SK-N-DZ (cell line): Measurements from ENCODE around the gene GRIN2A.

Source experiments
- DNase-seq: peaks from one replicate; pipeline ENCODE4 v3.0.0-alpha.2; 2015; ENCODE audit warnings: low spot score

Gene GRIN2A

DNA sequence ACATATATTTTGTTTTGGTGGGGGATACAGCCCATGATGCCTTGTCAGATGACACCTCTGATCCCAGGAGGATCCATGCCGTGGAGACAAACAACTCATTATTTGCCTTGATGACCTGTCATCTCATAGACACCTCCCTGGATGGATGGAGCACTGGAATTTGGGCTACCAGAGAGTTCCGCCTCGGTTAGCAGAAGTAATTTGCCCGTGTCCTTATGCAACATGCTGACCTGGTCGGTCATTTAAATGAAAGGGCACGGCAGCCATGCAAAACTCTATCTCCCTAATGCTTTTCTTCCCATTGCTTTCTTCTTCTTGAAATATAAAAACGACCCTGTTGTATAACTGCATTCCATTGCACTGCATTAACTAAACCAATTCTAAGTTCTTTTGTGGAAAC lies 145.3 kb downstream of the GRIN2A start:
- no peak for DNase-seq

DNA sequence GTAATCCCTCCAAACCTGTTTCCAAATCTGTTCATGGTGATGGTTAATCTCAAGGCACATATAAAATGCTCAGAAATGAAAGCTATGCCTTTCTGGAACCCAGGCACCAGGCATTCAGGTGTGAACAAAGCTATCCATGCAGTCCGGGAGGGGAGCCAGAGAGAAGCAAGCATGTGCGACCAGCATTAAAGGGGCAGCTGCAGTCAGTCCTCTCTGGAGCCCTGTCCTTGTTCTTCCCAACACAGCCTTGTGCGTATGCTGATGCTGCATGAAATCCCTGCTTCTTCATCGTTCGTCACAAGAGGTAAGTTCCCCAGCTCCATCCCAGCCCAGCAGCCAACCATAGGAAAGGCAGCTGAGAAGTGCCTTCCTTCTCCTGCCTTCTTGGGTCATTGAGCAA lies 148.7 kb downstream of the GRIN2A start:
- no peak for DNase-seq

DNA sequence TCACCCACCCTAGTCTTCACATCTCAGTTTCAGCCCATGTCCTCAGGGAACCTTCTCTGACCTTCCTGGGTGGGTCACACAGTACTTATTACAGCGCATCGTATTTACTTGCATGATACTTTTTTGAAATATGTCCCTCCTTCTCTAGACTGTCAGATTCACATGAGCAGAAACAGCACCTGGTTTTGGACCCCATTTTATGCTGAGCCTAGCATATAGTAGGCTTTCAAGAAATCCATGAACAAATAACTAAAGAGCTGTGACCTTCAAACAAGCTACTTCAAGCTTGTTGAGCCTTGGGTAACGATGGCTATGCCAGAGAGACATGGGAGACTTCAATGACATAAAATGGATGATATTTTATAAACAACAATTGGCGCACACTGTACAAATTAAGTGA lies 150.3 kb downstream of the GRIN2A start:
- DNase-seq, result no peak

DNA sequence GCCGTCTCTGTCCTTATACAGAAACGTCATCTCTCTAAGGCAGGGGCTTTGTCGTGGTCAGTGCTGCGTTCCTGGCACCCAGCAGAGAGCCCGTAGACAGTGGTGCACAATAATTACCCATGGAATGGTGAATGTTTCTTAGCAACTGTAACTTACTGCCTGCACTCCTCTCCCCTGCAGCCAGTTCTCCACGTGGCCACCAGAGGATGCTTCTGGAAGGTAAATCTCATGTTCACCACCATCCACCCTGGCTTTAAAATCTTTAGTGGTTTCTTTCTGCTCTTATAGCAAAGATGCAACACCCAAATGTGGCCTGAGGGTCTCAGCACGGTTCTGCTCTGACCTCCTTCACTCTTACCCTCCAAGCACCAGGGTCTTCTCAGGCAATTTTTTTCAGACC lies 150.8 kb downstream of the GRIN2A start:
- DNase-seq, result no peak

DNA sequence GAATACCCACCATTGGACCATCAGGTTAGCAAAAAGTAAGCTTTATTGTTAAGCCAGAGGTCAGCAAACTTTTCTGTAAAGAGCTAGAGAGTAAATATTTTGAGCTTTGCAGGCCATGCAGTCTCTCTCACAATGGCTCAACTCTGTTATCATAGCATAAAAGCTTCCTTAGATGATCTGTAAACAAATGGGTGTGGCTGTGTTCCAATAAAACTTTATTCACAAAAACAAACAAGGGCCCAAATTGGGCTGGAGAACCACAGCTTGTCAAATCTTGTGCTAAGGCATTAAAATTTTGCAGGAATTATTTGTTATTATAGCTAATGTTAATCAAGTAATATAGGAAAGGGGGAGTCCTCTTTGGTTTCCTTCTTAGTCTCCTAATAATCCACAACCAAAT lies 153.6 kb downstream of the GRIN2A start:
- no peak for DNase-seq

DNA sequence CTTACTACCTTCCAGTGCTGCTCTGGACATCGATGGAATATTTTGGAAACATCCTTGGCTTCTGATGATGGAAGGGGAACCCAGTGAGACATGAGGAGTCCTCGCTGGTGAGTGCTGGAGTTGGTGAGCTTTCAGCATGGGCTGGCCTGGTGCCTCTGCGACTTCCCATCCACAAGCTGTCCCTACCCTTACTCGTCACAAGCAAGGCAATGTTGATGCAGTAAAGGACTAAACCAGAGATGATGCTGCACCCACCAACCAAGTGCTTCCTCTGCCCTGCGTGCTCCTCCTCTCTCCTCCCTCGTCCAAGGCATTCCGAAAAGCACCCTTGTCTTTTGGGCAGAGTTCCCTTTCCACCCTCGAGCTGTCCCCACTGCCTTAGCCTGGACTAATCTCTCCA lies 154.7 kb downstream of the GRIN2A start:
- no peak for DNase-seq

DNA sequence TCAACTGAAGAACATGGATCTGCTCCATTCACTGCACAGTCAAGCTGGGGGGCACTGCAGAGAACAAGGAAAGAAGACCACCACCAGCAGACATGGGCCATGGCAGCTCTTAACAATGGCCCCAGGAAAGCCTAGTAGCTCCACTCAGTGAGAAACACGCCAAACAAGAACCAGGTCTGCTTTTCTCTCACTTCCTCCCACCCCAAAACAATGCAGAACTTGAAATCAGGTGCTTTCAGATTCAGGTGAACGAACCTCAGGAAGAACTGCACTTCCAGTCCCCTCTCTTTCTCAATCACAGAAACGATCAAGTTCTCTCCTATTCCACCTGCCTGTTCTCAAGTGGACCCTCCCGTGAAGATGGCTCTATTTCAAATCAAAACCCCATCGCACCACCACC lies 155.6 kb downstream of the GRIN2A start:
- DNase-seq, result no peak

DNA sequence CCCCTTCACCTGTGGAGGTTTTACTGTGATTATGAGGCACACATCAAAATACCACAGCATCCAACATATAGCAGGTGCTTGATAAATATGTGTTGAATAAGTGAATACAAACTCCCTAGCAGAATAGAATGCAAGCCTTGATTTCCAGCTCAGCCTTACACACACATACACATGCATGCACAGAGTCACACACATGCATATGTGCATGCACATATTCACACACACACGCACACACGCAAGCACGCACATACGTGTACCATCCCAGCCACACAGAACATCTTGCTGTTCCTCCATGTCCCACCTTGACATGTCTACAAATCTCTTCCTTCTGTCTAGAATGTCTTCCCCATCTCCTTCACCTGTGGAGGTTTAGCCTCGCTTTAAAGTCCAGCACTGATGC lies 160.1 kb downstream of the GRIN2A start:
- no peak for DNase-seq

DNA sequence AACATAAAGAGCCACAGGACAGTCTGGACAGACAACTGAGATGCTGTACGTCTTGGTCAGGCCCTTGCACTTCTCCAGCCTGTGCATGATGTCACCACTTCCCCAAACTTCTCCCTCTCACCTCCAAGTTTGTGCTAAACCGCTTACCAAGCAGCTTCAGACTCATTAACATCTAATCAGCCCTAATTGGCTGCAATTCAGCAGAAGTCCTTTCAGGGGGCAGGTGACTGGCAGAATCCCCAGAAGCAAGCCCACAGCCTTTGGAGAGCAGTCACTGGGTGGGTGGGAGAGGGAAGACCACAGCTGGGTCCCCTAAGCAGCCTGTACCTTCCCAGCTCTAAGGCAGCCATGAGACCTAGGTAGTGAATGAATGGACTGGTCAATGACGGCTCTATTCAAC lies 161.4 kb downstream of the GRIN2A start:
- DNase-seq, result no peak

DNA sequence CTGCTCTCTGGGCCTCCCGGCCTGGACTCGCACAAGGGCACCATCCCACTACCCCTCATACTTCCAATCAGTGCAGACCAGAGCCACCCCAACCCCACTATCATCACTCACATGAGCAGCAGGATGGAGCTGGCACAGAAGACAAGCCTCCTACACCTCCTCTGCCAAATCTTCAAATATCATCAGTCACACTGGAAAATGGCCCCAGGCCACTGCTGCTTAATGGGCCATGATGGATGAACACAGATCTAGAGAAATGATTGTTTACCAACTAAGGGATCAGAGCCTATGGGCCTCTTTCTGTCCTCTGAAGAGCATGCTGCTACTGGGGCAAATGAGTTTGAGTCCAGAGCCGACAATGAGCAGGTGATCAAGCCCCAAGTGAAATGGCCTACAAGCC lies 165.5 kb downstream of the GRIN2A start:
- DNase-seq, result no peak

DNA sequence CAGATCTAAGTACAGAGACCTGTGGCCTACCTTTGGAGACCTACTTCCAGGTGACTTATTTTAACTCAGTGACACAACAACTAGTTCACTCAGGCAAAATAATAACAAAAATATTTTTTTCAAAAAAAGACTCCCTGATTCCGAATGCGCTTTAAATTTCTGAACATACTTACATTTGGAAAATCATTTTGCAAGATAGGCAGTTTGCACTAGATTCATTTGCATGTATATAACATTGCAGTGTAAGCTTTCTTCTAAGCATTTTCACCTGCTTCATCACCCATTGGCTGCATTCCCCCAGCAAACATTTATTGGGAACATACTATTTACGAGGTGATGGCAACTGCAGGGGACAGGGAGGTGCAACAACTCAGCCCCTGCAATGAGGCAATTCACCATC lies 166.8 kb downstream of the GRIN2A start:
- no peak for DNase-seq

DNA sequence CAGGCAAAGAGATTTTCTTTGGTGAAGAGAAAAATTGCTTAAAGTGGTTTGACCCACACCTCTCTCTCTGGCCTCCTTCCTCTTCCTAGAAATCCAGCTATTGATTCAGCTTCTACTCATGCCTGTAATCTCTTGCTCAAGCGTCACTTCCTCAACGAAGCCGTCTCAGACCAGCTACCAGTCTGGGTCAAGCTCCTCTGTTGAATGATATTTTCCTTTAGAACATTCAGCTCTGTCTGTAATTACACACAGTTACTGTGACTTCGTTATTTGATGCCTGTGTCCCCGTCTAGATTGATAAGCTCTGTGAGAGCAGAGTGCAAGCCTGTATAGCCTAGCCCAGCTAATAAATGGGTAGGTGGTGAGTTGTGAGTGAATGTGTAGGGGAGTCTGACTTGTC lies 168.5 kb downstream of the GRIN2A start:
- DNase-seq, result no peak

DNA sequence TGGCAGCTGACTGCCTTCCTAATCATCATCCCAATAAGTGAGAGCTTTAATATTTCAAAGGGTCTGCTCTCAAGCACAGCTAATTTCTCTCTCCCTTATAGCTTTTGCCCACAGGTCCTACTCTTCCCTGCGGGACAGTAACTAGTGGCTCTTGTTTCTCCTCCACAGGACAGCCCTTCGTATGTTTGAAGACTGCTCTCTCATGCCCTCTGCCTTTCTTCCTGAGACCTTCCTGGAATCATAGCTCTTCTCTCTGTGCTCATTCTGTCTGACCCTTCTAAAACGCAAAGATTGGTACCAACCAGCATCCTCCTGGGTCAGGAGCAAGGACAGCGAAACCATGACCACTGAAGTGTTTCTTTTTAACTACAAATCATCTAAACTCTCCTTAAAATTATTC lies 168.9 kb downstream of the GRIN2A start:
- DNase-seq, result no peak

DNA sequence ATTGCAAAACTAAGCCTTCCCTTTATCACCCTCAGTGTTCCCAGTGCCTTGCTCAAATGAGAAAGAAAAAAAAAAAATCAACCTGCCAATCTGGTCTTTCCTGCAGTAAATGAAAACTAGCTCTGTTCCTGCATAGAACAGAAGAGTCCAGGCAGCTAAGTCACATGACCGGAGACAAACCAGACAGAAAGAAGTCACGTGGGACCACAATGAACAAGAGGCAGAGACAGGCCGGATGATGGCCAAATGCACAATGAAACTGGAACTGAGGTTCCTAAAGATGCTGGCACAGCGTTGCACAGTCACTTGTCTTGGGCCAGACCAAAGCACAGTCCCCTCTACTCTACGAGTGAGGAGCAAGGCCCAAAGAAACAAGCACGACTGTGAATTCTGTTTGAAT lies 172.5 kb downstream of the GRIN2A start:
- DNase-seq, result no peak

DNA sequence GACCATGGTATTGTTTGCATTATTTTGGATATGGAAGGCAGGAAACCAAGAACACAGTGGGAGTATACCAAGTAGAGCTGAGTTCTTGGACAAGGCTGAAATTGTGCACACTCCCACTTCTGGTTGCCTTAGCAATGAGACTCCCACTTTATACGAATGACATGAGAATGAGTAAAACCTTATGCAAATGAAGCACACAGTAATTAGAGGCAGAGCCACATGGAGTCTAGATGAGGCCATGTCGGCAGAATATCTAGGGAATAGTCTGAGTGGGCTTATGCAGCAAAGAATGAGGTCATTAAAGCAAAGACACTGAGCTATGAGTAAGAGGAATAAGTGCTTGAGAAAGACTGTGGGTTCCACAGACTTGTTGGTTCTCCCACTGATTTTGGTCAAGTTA lies 178.7 kb downstream of the GRIN2A start:
- no peak for DNase-seq

DNA sequence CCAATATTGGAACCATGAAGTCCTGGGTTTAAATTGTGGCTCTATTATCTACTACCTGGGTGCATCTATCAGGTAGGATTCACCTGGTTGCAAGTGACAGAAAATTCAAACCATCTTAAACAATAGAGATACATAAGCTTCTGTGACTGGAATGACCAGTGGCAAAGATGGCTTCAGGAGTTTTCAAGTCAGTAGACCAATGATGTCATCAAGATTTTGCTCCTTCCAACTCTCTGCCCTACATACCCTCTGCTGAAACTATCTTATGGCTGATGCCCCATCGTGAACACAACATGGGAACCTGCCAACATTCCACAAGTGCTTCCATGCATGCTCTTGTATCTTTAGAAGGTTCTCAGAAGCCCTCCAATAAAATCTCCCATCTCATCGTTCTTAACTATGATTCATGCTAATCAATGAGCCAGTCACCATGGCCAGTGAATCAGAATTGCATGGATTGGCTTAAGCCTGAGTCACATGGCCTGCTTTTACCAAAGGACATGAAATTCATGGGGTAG lies 180.9 kb downstream of the GRIN2A start:
- DNase-seq, result no peak

DNA sequence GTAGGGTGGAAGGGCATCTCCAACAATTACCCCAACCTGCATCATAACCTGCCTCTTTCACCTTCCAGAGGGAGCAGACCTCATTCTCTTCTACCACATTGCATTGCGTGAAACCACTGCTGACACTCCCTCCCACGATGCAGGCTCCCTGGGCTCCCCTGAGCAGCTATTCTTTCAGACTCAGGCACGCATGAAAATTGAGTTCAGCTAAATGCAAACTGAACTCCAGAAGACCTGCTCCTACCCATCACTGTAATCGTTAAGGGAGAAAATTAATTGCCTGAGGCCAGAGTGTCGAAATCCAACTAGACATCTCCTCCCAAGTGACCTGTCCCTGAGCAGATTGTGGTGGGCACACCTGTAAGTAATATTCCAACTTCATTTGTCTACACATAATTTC lies 186.0 kb downstream of the GRIN2A start:
- DNase-seq, result no peak

DNA sequence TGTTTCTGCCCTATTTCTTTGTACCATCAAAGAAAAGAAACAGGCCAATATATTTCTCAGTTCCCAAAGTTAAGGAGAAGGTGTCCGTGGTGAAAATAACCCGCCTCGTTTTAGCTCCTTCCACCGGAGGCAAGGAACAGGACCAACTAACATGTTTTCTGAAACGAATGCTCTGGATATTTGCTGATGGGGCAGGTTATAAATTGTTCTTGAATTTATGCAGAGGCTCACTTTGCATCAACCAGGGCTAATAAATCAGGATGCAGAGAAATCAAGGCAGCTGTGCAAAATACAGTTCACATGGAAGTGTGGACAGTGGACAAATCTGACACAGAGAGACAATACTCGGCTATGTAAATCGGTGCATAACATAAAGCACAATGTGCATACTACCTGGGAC lies 189.8 kb downstream of the GRIN2A start:
- no peak for DNase-seq

DNA sequence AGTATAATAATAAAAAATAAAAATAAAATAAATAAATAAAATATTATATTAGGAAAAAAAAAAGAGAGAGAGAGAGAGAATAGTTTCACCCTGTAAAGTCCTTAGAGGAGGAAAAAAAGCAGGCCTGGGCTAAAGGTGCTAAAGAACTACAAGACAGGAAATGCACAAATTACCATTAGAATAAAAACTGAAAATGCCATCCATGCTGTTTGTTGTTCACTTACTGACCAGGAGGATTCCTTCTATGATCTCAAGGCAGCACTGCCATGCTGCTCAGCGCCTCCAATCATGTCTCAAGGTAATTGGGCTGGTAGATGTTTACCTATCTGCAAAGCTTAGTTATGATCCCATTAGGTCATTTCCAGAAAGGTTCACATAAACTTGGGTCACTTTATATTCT lies 201.2 kb downstream of the GRIN2A start:
- DNase-seq, result no peak

DNA sequence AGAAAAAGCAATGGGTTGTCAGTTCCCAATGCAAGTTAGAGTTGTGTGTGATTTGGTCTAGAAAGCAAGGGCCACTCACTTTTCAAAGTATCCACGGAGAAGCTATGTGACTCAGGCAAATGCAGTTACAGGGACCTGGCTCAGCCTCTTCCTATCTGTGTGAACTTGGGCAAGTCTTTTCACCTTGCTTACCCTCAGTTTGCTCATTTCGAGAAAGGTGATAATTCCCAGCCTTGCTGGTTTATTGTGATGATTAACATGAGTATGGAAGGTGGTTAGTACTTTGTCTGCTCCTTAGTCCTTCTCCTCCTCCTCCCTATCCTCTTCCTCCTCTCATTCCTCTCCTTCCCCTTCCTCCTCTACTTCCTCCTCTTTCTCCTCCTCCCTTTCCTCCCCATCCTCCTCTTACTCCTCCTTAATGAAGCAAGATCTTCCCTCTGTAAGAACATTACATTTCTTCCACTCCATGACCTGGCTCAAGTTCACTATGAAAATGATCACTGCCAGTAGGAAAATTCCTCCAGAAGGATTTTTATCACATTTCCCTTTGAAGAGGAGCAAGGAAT lies 204.0 kb downstream of the GRIN2A start:
- DNase-seq, result no peak

DNA sequence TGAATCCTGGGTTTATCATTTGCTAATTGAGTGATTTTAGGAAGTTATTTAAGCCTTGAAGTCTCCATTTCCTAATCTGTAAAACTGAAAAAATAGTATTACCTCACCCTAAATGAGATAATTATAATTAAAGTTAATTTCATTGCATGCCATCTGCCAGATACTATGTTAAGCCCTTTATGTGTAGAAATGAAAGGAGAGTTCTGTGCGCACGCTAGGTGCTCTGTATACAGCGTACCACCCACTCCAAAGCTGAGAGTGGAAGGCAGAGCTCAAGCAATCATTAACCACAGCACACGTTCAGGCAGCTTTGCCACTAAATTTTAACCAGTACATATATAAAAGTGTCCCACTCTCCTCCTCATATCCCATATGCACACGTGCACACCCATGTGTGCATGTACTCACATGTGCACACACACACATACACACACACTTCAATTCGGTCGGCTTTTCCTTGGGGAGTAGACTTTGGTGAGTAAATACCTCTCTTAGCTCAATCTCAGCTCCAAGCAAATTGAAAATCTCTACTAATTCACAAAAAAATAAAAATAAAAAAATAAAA lies 204.8 kb downstream of the GRIN2A start:
- no peak for DNase-seq

DNA sequence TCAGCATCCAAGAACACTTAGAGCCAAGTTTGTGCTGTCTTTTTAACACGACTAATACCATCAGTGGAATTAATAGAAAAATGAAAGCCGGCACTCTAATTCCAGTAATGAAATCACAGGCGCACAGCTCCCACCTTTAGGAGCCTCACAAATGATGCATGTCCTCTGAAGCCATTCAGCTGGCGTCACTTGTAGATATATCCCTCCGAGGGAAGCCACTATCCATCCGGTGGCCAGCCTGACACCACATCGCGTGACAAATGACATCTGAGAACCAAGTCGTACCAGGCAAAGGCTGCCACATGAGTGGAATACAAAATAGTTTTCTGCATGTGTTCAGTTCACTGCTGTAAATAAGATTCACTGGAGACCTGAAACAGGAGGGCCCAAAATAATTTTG lies 205.6 kb downstream of the GRIN2A start:
- DNase-seq, result no peak

DNA sequence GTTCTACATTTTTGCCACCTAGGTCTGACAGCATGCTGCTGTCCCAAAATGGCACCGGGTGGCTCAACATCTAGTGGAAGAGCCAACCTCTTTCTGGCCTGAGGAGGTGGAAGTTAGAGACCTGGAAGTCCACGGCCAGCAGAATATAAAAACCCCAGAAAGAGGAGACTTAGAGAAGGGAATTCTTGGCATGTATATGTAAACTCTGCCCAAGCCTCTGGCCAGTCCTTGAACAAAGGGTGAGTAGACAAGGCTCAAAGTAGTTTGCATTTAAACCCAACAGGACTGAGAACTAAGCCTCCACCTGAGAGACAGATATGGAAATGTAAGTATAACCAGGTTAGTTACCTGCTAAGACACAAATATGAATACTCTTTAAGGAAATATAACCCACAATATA lies 210.3 kb downstream of the GRIN2A start:
- DNase-seq, result no peak

DNA sequence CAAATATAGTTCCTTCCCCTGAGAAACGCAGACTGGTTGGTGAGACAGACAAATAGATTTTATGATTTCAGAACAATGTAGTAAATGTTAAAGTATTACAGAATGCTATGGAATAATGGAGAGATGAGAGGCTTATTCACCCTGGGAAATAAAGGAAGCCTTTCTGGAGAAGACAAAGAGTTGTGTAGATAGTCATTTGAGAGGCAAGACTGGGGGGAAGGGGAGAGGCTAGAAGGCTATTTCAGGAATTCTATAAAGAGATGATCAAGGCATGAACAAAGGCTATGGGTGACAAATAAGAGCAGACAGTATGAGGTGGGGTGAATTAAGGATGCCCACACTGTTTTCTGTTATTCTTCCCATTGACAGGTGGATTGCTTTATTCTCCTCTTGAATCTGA lies 211.4 kb downstream of the GRIN2A start:
- DNase-seq, result no peak
